GM12865 (cell line): ENCODE data around the gene UBAC2.

ENCODE experiments used
- DNase-seq: peaks from one replicate; pipeline ENCODE4 v3.0.0; 2010; ENCODE audit warnings: low read depth
- H3K4me3 ChIP-seq: 2 replicates; pipeline ENCODE4 v1.5.1; 2011; ENCODE audit warnings: mild to moderate bottlenecking, low read depth, low read length, control low read depth
- TF ChIP-seq, protein P1 (sequence below): IDR thresholded peaks from 2 replicates; pipeline ENCODE4 v1.5.1; 2011; ENCODE audit warnings: low read length, control low read depth, low read depth, inconsistent platforms; ENCODE audit not compliant: insufficient read depth; ENCODE audit errors: missing control alignments

Gene UBAC2

GRCh38 chr13:99298056-99298455 lies 97.4 kb downstream of the UBAC2 start:
- H3K4me3 ChIP-seq, result peak overlapping the region; percentile 36
- DNase-seq, result no peak
- TF ChIP-seq, protein P1, sequence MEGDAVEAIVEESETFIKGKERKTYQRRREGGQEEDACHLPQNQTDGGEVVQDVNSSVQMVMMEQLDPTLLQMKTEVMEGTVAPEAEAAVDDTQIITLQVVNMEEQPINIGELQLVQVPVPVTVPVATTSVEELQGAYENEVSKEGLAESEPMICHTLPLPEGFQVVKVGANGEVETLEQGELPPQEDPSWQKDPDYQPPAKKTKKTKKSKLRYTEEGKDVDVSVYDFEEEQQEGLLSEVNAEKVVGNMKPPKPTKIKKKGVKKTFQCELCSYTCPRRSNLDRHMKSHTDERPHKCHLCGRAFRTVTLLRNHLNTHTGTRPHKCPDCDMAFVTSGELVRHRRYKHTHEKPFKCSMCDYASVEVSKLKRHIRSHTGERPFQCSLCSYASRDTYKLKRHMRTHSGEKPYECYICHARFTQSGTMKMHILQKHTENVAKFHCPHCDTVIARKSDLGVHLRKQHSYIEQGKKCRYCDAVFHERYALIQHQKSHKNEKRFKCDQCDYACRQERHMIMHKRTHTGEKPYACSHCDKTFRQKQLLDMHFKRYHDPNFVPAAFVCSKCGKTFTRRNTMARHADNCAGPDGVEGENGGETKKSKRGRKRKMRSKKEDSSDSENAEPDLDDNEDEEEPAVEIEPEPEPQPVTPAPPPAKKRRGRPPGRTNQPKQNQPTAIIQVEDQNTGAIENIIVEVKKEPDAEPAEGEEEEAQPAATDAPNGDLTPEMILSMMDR, result no peak

- no peak for DNase-seq
- TF ChIP-seq, protein P1, result no peak
- H3K4me3 ChIP-seq, result 0 out of 2 replicates have a peak overlapping the region, but pooled peaks have one; percentile 36
Measured at GRCh38 chr13:99299256-99299919, 98.7 kb downstream of the UBAC2 start.

DNA sequence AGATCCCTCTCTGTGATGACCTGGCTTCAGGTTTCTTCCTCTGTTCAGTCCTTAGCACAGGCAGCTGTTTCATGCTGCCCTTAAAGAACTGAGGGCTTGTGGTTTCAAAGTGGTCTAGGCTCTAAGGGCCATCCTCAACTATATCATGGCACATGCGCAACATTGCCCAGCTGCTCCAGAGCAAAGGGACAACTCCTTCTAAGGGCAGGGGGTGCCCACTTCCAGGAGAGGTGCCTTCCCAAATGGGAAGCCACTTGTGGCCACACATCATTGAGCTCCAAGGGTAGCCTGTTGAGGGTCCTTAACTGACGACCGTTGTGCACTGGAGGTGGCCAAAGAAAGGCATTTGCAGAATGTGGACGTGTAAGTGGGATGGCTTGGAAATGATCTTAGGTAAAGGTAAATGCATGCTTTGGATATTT lies 99.3 kb downstream of the UBAC2 start:
- DNase-seq, result no peak
- TF ChIP-seq, protein P1, result no peak
- H3K4me3 ChIP-seq, result no peak overlapping the region

DNA sequence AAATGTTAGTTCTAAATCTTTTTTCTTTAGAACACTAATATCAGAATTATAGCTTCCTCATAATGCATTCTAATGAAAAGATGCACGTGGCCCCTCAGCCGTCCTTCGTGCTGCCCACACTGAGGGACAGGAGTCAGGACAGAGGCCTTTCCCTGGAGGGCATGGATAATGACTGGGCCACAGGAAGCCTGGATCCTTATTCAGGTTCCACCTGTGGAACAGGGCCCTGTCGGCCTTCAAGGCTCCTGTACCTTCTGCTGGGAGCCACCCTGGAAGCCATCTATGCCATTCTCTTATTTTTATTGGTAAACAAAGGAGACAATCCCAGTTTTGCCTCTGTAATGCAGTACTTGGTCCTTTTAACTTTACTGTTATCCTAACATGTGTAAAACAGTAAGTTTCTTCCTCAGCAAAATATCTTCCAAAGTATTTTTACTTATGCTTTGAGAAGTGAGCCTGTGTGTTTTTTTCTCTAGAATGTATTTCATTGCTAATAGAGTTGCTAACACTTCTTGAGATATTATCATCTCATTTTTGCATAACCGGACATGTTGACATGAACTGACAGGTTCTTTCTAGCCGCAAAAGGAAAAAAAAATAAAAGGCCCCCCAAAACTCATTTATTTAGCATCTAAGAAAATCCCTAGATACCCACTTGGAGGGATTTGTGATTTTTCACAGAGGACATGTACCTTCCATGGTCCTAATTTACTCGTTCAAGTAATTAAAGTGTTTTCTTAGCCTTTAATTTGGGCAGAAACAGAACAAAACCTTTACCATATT lies 100.6 kb downstream of the UBAC2 start:
- peak overlapping the region; percentile 10; the same call in 1 of the 2 replicates for H3K4me3 ChIP-seq
- no peak for DNase-seq
- TF ChIP-seq, protein P1, result no peak

- TF ChIP-seq, protein P1, result no peak
- H3K4me3 ChIP-seq, result peak overlapping the region; percentile 94
- no peak for DNase-seq
Measured at GRCh38 chr13:99301913-99302636, 101.4 kb downstream of the UBAC2 start.

GRCh38 chr13:99302637-99303505 lies 102.2 kb downstream of the UBAC2 start:
- TF ChIP-seq, protein P1, result no peak
- no peak for DNase-seq
- H3K4me3 ChIP-seq, result peak overlapping the region; percentile 94
